GM12865 (cell line): ENCODE results near the gene PHTF2.

ENCODE experiments used
- DNase-seq: peaks from one replicate; pipeline ENCODE4 v3.0.0; 2010; ENCODE audit warnings: low read depth
- H3K4me3 ChIP-seq: 2 replicates; pipeline ENCODE4 v1.5.1; 2011; ENCODE audit warnings: mild to moderate bottlenecking, low read depth, low read length, control low read depth
- TF ChIP-seq, protein P1 (sequence below): IDR thresholded peaks from 2 replicates; pipeline ENCODE4 v1.5.1; 2011; ENCODE audit warnings: low read length, control low read depth, low read depth, inconsistent platforms; ENCODE audit not compliant: insufficient read depth; ENCODE audit errors: missing control alignments

The PHTF2 gene

DNA sequence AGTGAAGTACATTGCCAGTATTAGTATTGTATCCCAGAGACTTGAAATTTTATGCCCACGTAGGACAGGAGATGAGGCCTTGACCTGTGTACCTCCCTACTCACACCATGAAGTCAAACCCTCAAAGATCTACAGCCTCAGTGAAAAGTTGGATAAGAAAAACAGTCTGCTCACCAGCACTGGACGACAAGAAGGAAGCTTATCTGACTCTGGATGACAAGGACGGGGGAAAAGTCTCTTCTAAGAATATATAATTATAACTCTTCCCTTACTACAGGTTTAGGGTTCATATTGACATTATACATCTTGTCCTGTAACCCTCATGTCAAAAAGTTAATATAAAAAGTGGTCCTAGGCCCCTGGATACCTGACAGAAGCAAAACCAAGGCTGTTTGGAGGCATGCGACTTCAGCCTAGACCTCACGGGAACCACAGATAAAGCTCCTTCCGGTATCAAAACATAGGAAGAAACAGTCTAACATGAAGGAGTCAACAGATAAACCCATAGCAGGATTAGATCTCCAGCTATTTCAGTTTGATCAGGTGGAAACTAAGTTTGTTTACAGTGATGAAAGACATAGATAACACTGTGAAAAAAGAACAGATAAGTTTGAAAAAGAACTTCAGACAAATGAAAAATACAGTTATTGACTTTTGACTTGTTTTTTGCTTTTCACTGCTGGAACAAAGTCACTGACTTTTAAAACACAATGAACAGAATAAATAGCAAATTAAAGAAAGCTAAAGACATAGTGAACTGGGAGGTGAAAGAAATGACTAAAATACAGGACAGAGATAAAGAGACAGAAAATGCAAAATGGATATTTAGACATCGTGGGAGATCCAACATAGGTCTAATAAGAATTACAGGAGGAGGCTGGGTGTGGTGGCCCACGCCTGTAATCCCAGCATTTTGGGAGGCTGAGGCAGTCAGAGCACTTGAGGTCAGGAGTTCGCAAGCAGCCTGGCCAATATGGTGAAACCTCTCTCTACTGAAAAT is 145.9 kb downstream of the PHTF2 start:
- DNase-seq, result no peak
- H3K4me3 ChIP-seq, result no peak overlapping the region
- TF ChIP-seq, protein P1, sequence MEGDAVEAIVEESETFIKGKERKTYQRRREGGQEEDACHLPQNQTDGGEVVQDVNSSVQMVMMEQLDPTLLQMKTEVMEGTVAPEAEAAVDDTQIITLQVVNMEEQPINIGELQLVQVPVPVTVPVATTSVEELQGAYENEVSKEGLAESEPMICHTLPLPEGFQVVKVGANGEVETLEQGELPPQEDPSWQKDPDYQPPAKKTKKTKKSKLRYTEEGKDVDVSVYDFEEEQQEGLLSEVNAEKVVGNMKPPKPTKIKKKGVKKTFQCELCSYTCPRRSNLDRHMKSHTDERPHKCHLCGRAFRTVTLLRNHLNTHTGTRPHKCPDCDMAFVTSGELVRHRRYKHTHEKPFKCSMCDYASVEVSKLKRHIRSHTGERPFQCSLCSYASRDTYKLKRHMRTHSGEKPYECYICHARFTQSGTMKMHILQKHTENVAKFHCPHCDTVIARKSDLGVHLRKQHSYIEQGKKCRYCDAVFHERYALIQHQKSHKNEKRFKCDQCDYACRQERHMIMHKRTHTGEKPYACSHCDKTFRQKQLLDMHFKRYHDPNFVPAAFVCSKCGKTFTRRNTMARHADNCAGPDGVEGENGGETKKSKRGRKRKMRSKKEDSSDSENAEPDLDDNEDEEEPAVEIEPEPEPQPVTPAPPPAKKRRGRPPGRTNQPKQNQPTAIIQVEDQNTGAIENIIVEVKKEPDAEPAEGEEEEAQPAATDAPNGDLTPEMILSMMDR, result no peak

DNA sequence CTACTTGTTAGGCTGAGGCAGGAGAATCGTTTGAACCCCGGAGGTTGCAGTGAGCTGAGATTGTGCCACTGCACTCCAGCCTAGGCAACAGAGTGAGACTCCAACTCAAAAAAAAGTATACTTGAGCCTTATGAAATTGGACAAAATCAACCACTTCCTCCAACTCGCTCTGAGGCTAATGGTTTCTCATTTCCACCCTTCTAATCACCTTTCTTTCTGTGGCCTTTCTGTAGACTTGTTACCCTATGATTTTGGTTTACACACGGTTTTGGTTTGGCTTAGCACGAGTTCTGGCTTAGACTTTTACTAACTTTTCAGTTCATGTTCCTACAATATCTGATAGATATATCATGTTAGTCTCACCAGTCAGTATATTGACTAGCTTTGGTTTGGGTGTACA is 152.0 kb downstream of the PHTF2 start:
- H3K4me3 ChIP-seq, result no peak overlapping the region
- TF ChIP-seq, protein P1, result no peak
- DNase-seq, result no peak

DNA sequence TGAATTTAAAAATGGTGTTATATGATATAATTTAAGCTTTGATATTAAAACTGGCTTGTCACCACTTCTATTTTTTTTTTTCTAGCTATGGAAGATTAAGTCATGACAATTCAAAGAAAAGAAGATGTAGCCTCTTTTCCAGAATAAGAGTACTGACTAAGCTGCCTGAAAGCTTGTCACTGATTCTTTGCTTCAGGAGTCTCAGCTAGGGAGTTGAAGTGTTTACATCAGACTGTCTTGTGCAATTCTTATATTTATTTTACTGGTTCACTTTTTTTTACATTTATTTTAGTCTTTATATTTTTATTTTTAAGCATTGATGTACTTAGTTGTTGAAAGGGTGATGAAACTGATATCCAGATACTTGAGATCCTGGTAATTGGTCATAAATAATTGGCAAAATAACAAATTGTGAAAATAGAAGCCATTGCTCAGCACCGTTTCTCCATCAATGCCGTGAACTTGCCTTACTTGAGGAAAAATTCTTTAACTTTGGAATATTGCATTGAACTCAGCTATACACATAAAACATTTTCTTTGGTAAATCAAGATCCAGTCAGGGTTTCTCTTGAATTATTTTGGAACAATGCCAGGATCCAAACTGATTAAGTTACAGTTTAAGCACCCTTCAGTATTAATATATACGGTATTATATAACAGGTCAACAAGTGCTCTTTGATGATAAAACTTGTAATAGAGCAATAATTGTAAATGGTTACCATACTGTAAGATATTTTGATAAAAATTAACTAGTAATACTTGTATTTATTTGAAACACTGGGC is 156.4 kb downstream of the PHTF2 start:
- no peak overlapping the region for H3K4me3 ChIP-seq
- DNase-seq, result no peak
- TF ChIP-seq, protein P1, result no peak

DNA sequence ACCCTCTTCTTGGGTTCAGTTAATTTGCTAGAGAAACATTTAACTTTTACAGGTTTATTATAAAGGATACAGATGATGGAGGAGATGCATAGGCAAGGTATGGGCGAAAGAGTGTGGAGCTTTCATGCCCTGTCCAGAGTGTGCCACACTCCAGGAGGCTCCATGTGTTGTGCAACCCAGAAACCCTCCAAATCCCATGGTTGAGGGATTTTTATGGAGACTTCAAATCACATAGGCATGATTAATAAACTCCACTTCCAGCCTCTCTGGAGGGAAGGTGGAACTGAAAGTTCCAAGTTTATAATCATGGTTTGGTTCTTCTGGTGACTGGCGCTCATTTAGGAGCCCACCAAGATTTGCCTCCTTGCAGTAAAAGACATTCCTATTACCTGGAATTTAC is 159.9 kb downstream of the PHTF2 start:
- no peak for DNase-seq
- TF ChIP-seq, protein P1, result no peak
- H3K4me3 ChIP-seq, result no peak overlapping the region

DNA sequence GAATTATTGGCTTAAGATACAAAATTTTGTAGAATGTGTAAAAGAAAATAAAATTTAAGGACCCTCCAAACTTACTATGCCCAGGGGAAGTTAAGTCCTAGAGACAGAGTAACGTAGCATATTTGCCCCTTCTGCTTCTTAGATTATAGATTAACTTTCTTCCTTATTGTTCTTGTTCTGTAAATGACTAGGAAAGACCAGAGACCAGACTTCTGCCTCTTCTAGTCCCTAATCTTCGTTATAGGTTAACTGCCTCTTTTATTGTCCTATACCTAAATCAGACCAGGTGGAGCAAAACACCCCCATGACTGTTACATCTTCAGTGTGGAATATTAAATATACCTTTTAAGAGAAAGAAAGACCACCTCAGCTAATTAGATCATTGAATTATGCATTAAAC is 160.5 kb downstream of the PHTF2 start:
- DNase-seq, result no peak
- H3K4me3 ChIP-seq, result no peak overlapping the region
- TF ChIP-seq, protein P1, result no peak

DNA sequence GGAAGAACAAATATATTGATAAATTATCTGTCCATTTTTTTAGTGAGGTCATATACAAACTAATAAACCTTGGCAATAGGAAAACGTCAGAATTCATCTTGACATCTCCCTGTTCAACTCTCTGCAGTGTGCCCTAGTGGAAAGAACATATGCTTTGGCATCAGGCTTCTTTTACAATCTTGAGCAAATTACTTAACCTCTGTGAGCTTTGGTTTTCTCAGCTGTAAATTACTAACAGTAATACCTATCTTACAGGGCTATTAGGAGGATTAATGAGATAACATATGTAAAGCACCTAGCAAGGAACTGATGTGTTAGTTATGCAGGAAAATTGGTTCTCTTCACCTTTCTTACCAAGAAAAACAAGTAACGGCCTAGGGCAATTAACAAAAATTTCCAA is 161.8 kb downstream of the PHTF2 start:
- H3K4me3 ChIP-seq, result no peak overlapping the region
- no peak for DNase-seq
- TF ChIP-seq, protein P1, result no peak
